Measurements from ENCODE around the gene RAB37.

RAB37 gene

GRCh38 chr17:74746376-74746775, 9.3 kb downstream of the RAB37 start:
- DNase-seq, result no peak

- no peak for DNase-seq
These were observed 9.9 kb downstream of the RAB37 start for GRCh38 chr17:74746922-74747321.

GRCh38 chr17:74748279-74748528, 11.1 kb downstream of the RAB37 start:
- no peak for DNase-seq

- peak; percentile 97 for DNase-seq
These were observed 11.6 kb downstream of the RAB37 start, which contains the start of gene NHERF1 for GRCh38 chr17:74748529-74749278. Gene NHERF1 (plus strand): TSS chr17:74748628. CDS start chr17:74748847, 219 bp downstream.

GRCh38 chr17:74749279-74750038, 12.4 kb downstream of the RAB37 start:
- DNase-seq, result peak; percentile 64

GRCh38 chr17:74750039-74750326, 12.9 kb downstream of the RAB37 start:
- DNase-seq, result no peak

- DNase-seq, result no peak
These were observed 13.4 kb downstream of the RAB37 start for GRCh38 chr17:74750327-74751069.

- DNase-seq, result no peak
These were observed 15.4 kb downstream of the RAB37 start for GRCh38 chr17:74752415-74752814.

- DNase-seq, result no peak
These were observed 15.9 kb downstream of the RAB37 start for GRCh38 chr17:74752822-74753401.

- DNase-seq, result no peak
These were observed 17.8 kb downstream of the RAB37 start for GRCh38 chr17:74754832-74755231.

- DNase-seq, result no peak
These were observed 18.5 kb downstream of the RAB37 start for GRCh38 chr17:74755533-74755932.

- no peak for DNase-seq
These were observed 19.8 kb downstream of the RAB37 start for GRCh38 chr17:74756891-74757290.

- DNase-seq, result no peak
These were observed 20.4 kb downstream of the RAB37 start for GRCh38 chr17:74757502-74757901.

- DNase-seq, result no peak
These were observed 21.1 kb downstream of the RAB37 start for GRCh38 chr17:74757931-74758847.

GRCh38 chr17:74758848-74759168, 21.8 kb downstream of the RAB37 start:
- no peak for DNase-seq

GRCh38 chr17:74759243-74759801, 22.3 kb downstream of the RAB37 start:
- no peak for DNase-seq

- no peak for DNase-seq
These were observed 22.9 kb downstream of the RAB37 start for GRCh38 chr17:74759941-74760340.

GRCh38 chr17:74760404-74761105, 23.5 kb downstream of the RAB37 start:
- DNase-seq, result no peak

- DNase-seq, result no peak
These were observed 24.4 kb downstream of the RAB37 start for GRCh38 chr17:74761419-74761818.

- DNase-seq, result no peak
These were observed 24.9 kb downstream of the RAB37 start for GRCh38 chr17:74761931-74762330.

GRCh38 chr17:74763565-74764387, 26.7 kb downstream of the RAB37 start:
- no peak for DNase-seq
